Mucosa of stomach (tissue), 1 donor: Measurements from ENCODE around the gene TRPM3.

Experiments
- H3K27me3 ChIP-seq: one replicate; pipeline ENCODE4 v1.7.0; 2013; ENCODE audit warnings: mild to moderate bottlenecking, low read length; ENCODE audit not compliant: control insufficient read depth, insufficient read depth
- H3K36me3 ChIP-seq: one replicate; pipeline ENCODE4 v1.7.0; 2013; ENCODE audit warnings: low read length; ENCODE audit not compliant: control insufficient read depth, insufficient read depth
- H3K4me1 ChIP-seq: one replicate; pipeline ENCODE4 v1.7.0; 2013; ENCODE audit warnings: mild to moderate bottlenecking, low read length; ENCODE audit not compliant: control insufficient read depth, insufficient read depth
- H3K4me3 ChIP-seq: one replicate; pipeline ENCODE4 v1.7.0; 2013; ENCODE audit warnings: low read length
- H3K9ac ChIP-seq: one replicate; pipeline ENCODE4 v1.7.0; 2013; ENCODE audit warnings: mild to moderate bottlenecking, low read length, moderate library complexity
- H3K9me3 ChIP-seq: one replicate; pipeline ENCODE4 v1.7.0; 2013; ENCODE audit warnings: mild to moderate bottlenecking, low read length, moderate library complexity; ENCODE audit not compliant: control insufficient read depth
- donor health status: Pancreatic carcinoma.

The TRPM3 gene

GRCh38 chr9:70693186-70693585 is 428.2 kb downstream of the TRPM3 start:
- Histone ChIP-seq H3K9me3 (no peaks in the 10 kb centered on the region), H3K9ac (no peak overlapping the region)

DNA sequence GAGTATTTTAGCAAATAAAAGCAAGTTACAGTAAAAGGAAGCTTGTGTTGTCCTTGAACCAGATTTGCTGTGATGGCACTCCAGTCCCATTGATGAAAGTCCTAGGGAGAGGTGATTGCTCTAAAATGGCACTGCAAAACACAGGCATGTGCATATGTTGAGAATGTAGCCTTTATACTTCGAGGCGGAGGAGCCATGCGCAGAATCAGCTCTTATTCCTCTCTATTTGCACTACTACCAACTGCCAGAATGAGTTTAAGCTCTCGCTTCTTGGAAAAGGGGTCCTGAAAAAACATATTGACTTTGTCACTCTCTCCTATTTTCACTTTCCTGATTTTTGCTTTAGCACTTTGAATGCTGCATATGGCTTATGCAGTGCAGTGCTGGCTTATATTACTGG is 429.0 kb downstream of the TRPM3 start:
- no peaks in the 10 kb centered on the region for H3K9me3 ChIP-seq
- H3K36me3 ChIP-seq: no peaks in the 10 kb centered on the region
- H3K9ac ChIP-seq: no peak overlapping the region
- H3K4me1 ChIP-seq: no peaks in the 10 kb centered on the region
- H3K4me3 ChIP-seq: no peak overlapping the region
- no peaks in the 10 kb centered on the region for H3K27me3 ChIP-seq

More at GRCh38 chr9:70693186-70693585, 428.2 kb downstream of the TRPM3 start:
- no peaks in the 10 kb centered on the region for H3K4me1 ChIP-seq
- H3K36me3 ChIP-seq: no peaks in the 10 kb centered on the region
- no peak overlapping the region for H3K4me3 ChIP-seq
- no peaks in the 10 kb centered on the region for H3K27me3 ChIP-seq

DNA sequence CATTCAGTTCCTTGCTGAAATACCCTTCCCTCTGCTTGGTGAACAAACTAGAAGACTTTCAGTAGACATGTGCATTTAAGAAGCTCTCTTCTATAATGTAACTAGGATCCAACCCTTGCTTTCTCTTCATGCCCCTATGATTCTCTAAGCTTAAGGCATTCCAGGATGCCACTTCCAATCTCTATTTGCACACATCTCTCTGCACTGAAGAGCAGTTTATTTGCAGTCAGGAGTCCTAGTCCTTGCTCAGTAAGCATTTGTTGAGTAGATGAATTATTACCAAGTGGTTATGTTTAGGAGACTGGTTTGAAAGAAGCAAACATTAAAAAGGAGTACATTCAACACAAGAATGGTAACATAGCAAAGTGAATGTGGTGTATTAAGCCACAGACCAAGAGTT is 432.7 kb downstream of the TRPM3 start:
- Histone ChIP-seq H3K4me3 (no peak overlapping the region), H3K4me1 (no peaks in the 10 kb centered on the region), H3K9me3 (no peaks in the 10 kb centered on the region), H3K9ac (no peak overlapping the region), H3K27me3 (no peaks in the 10 kb centered on the region), H3K36me3 (no peaks in the 10 kb centered on the region)

- H3K27me3 ChIP-seq: no peaks in the 10 kb centered on the region
- H3K9ac ChIP-seq: no peak overlapping the region
- H3K9me3 ChIP-seq: no peaks in the 10 kb centered on the region
- peaks cover 7% of the 10 kb centered on the region for H3K4me1 ChIP-seq
- H3K4me3 ChIP-seq: no peak overlapping the region
- no peaks in the 10 kb centered on the region for H3K36me3 ChIP-seq
Observed at GRCh38 chr9:70683841-70684240, 437.6 kb downstream of the TRPM3 start.

- Histone ChIP-seq H3K4me3 (no peak overlapping the region), H3K9ac (no peak overlapping the region), H3K4me1 (peaks cover 7% of the 10 kb centered on the region), H3K27me3 (no peaks in the 10 kb centered on the region), H3K9me3 (no peaks in the 10 kb centered on the region), H3K36me3 (no peaks in the 10 kb centered on the region)
Observed at GRCh38 chr9:70682298-70682697, 439.1 kb downstream of the TRPM3 start.

GRCh38 chr9:70679845-70680244 is 441.6 kb downstream of the TRPM3 start:
- no peaks in the 10 kb centered on the region for H3K9me3 ChIP-seq
- no peak overlapping the region for H3K4me3 ChIP-seq
- H3K36me3 ChIP-seq: no peaks in the 10 kb centered on the region
- H3K4me1 ChIP-seq: peaks cover 7% of the 10 kb centered on the region
- no peaks in the 10 kb centered on the region for H3K27me3 ChIP-seq
- H3K9ac ChIP-seq: no peak overlapping the region

DNA sequence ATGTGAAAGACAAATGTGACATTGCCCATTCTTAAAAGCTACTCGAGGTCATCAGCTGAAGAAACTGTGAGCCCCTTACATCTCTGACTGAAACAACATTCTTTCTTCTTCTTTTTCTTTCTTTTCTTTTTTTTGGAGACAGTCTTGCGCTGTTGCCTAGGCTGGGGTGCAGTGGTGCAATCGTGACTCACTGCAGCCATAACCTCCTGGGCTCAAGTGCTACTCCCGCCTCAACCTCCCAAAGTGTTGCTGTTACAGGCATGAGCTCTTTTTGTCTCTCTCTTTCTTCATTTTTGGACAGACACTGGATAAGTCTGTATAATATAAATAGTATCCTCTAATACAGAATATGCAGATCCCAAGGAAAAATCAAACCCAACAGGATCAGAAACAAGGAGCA is 443.3 kb downstream of the TRPM3 start:
- H3K27me3 ChIP-seq: no peaks in the 10 kb centered on the region
- peaks cover 7% of the 10 kb centered on the region for H3K4me1 ChIP-seq
- no peak overlapping the region for H3K4me3 ChIP-seq
- no peak overlapping the region for H3K9ac ChIP-seq
- H3K9me3 ChIP-seq: no peaks in the 10 kb centered on the region
- H3K36me3 ChIP-seq: no peaks in the 10 kb centered on the region

DNA sequence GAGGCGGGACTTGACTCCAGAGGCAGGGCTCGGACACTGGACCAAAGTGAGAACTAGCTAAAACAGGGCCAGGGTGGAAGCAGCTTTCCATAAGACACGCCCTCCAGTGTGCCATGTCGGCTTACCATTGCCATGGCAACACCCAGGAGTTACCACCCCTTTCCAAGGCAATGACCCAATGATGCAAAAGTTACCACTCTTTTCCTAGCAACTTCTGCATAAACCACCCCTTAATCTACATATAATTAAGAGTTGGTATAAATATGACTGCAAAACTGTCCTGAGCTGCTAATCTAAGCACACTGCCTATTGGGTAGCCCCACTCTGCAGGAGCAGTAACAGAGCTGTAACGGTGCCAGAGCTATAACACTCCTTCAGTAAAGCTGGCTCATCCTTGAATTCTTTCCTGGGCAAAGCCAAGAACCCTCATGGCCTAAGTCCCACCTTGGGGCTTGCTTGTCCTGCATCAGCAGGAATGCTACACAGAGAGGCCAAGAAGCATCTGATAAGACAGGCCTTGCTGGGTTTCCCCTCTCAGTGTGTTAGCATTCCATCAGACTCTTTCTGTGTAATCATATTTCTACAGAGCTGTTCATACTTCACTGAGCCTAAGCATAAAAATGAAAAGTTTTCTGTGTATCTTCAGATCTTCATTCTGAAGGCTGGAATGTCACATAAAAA is 444.2 kb downstream of the TRPM3 start:
- H3K27me3 ChIP-seq: no peaks in the 10 kb centered on the region
- no peaks in the 10 kb centered on the region for H3K4me1 ChIP-seq
- H3K9ac ChIP-seq: no peak overlapping the region
- H3K9me3 ChIP-seq: no peaks in the 10 kb centered on the region
- no peak overlapping the region for H3K4me3 ChIP-seq
- no peaks in the 10 kb centered on the region for H3K36me3 ChIP-seq

- no peaks in the 10 kb centered on the region for H3K9me3 ChIP-seq
- no peaks in the 10 kb centered on the region for H3K4me1 ChIP-seq
- no peak overlapping the region for H3K4me3 ChIP-seq
- no peaks in the 10 kb centered on the region for H3K36me3 ChIP-seq
- no peaks in the 10 kb centered on the region for H3K27me3 ChIP-seq
- no peak overlapping the region for H3K9ac ChIP-seq
Observed at GRCh38 chr9:70675868-70676370, 445.5 kb downstream of the TRPM3 start.

GRCh38 chr9:70673844-70674243 is 447.6 kb downstream of the TRPM3 start:
- Histone ChIP-seq H3K4me3 (no peak overlapping the region), H3K4me1 (no peaks in the 10 kb centered on the region), H3K36me3 (no peaks in the 10 kb centered on the region), H3K9ac (no peak overlapping the region), H3K27me3 (no peaks in the 10 kb centered on the region), H3K9me3 (no peaks in the 10 kb centered on the region)

GRCh38 chr9:70672161-70672649 is 449.2 kb downstream of the TRPM3 start:
- Histone ChIP-seq H3K36me3 (no peaks in the 10 kb centered on the region), H3K4me3 (no peak overlapping the region), H3K9me3 (no peaks in the 10 kb centered on the region), H3K4me1 (no peaks in the 10 kb centered on the region), H3K9ac (no peak overlapping the region), H3K27me3 (no peaks in the 10 kb centered on the region)

DNA sequence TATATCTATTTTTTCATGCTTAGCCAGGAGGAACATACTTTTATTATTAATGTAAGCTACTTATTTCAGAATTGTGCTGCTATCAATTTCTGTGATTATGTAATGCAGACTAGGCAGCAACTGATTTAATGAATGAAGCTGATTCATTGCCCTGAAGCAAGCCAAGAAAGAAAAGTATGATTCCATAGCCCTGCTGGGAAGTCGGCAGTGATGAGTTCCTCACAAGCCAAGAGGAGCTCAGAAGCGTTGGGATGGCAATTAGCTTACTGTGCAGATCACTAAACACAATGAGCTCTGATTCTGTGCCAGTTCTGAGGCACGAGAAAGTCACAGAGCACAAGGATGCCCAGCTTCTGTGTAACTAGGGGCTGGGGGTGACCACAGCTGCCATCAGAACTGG is 452.7 kb downstream of the TRPM3 start:
- Histone ChIP-seq H3K4me3 (no peak overlapping the region), H3K27me3 (no peaks in the 10 kb centered on the region)

More for the DNA sequence above, 452.7 kb downstream of the TRPM3 start:
- Histone ChIP-seq H3K9ac (no peak overlapping the region), H3K9me3 (no peaks in the 10 kb centered on the region), H3K4me1 (no peaks in the 10 kb centered on the region), H3K36me3 (no peaks in the 10 kb centered on the region)
